ENCODE measurements around the gene OR5K1. TPM values are rescaled to one million over a fixed set of nuclear protein-coding genes. Genes with fewer than 3 reads are reported as not detected.

Gene OR5K1
- total and polyA plus RNA-seq, 11 donors = not detected

GRCh38 chr3:98454929-98455328 is 8.1 kb upstream of the OR5K1 start:
- intact Hi-C loops (cut with DNase I) = no loop called here
- Histone ChIP-seq H3K27me3 (no peaks in the 10 kb centered on the region), H3K9me3 (peaks cover 0 to 16% (median 0%) of the 10 kb centered on the region in 12 donors), H3K4me3 (no peak overlapping the region), H3K27ac (no peak overlapping the region), H3K4me1 (no peaks in the 10 kb centered on the region), H3K36me3 (no peaks in the 10 kb centered on the region)
- TF ChIP-seq CTCF (IDR thresholded peaks at IDR 0.05) (no peak), POLR2A (IDR thresholded peaks at IDR 0.05) (no peak)
- 88 to 93% (median 91%) methylated on average over 1 of the region's 1 CpG for WGBS, 4 donors
- ATAC-seq (no peak), DNase-seq (no peak)

GRCh38 chr3:98457543-98457942 is 5.5 kb upstream of the OR5K1 start:
- DNase-seq (no peak), ATAC-seq (no peak)
- TF ChIP-seq POLR2A (IDR thresholded peaks at IDR 0.05) (no peak), CTCF (IDR thresholded peaks at IDR 0.05) (no peak)
- no peaks in the 10 kb centered on the region for H3K36me3 ChIP-seq
- H3K9me3 ChIP-seq = peaks cover 0 to 25% (median 0%) of the 10 kb centered on the region in 12 donors
- WGBS, 4 donors = 88 to 92% (median 89%) methylated on average over 2 of the region's 2 CpGs
- no peaks in the 10 kb centered on the region for H3K27me3 ChIP-seq
- H3K27ac ChIP-seq = no peak overlapping the region
- no peak overlapping the region for H3K4me3 ChIP-seq
- intact Hi-C loops (cut with DNase I) = no loop called here
- no peaks in the 10 kb centered on the region for H3K4me1 ChIP-seq

GRCh38 chr3:98460220-98460619 is 2.8 kb upstream of the OR5K1 start:
- H3K4me1 ChIP-seq = no peaks in the 10 kb centered on the region
- intact Hi-C loops (cut with DNase I) = no loop called here
- ATAC-seq (no peak), DNase-seq (no peak)
- H3K27ac ChIP-seq = no peak overlapping the region
- no peak for TF ChIP-seq POLR2A (IDR thresholded peaks at IDR 0.05)
- TF ChIP-seq CTCF (IDR thresholded peaks at IDR 0.05) = no peak
- H3K9me3 ChIP-seq = peaks cover 0 to 31% (median 0%) of the 10 kb centered on the region in 12 donors
- no peaks in the 10 kb centered on the region for H3K36me3 ChIP-seq
- H3K4me3 ChIP-seq = no peak overlapping the region
- H3K27me3 ChIP-seq = no peaks in the 10 kb centered on the region

- no peak for ATAC-seq
- Histone ChIP-seq H3K9me3 (peaks cover 0 to 57% (median 21%) of the 10 kb centered on the region in 12 donors), H3K27me3 (no peaks in the 10 kb centered on the region), H3K36me3 (no peaks in the 10 kb centered on the region), H3K27ac (no peak overlapping the region), H3K4me3 (no peak overlapping the region), H3K4me1 (no peaks in the 10 kb centered on the region)
- no peak for TF ChIP-seq CTCF (IDR thresholded peaks at IDR 0.05)
- TF ChIP-seq POLR2A (IDR thresholded peaks at IDR 0.05) = no peak
- intact Hi-C loops (cut with DNase I) = no loop called here
- DNase-seq = no peak
- WGBS, 4 donors = 59 to 75% (median 70%) methylated on average over 3 of the region's 3 CpGs
Observed at GRCh38 chr3:98482717-98483482, 19.9 kb downstream of the OR5K1 start.

All from heart left ventricle (tissue), 16 donors.